Fibroblast of villous mesenchyme (primary cell): Measurements from ENCODE around the gene SLC12A2. TPM values are rescaled to one million over a fixed set of nuclear protein-coding genes. Genes with fewer than 3 reads are reported as not detected.

Experiments used
- DNase-seq: peaks from one replicate; pipeline ENCODE4 v3.0.0-alpha.2; 2010; ENCODE audit warnings: low read depth
- H3K4me3 ChIP-seq: 2 replicates; pipeline ENCODE4 v1.5.1; 2011; ENCODE audit warnings: low read depth, mild to moderate bottlenecking, low read length
- CTCF ChIP-seq: IDR thresholded peaks from 2 replicates; pipeline ENCODE4 v1.5.1; 2012; ENCODE audit warnings: low read depth, mild to moderate bottlenecking, low read length; ENCODE audit not compliant: insufficient read depth
- total RNA-seq: library from RNA; depleted of rRNA; stranded (reverse); fragments of >200 nt; gene quantifications from 2 replicates; pipeline ENCODE4 v1.2.3, GENCODE V29; 2012

Gene SLC12A2
- total RNA-seq, 1 donor: 37.1 TPM

DNA sequence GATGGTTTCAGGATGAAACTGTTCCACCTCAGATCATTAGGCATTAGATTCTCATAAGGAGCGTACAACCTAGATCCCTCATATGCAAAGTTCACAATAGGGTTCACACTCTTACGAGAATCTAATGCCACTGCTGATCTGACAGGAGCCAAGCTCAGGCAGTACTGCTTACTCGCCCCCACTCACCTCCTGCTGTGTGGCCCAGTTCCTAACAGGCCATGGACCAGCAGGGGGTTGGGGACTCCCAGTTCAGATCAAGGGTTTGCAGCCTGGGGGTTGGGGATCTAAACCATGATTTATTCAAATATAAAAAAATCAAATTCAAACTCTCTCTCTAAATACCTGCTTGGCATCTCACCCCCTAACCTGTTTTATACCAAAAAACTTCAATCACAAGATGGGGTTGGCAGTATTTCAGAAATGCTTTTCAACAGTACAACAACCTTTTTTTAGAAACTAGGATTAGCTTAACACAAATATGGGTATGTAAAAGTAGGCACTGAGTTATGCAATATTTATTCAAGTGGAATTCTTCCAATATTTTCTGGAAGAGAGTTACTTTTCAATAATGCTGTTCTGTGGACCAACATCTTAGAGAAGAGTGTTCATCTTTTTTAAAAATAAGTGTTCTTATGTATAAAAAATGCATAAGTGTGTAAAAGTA lies 30.1 kb upstream of the SLC12A2 start:
- peak; percentile 12 for DNase-seq
- no peak overlapping the region for H3K4me3 ChIP-seq
- no peak for TF ChIP-seq CTCF

- no peak for DNase-seq
- no peak for TF ChIP-seq CTCF
- H3K4me3 ChIP-seq: no peak overlapping the region
These were observed 22.8 kb upstream of the SLC12A2 start for GRCh38 chr5:128060644-128061385.

GRCh38 chr5:128062172-128062746 lies 21.3 kb upstream of the SLC12A2 start:
- no peak overlapping the region for H3K4me3 ChIP-seq
- no peak for TF ChIP-seq CTCF
- peak; percentile 53 for DNase-seq

DNA sequence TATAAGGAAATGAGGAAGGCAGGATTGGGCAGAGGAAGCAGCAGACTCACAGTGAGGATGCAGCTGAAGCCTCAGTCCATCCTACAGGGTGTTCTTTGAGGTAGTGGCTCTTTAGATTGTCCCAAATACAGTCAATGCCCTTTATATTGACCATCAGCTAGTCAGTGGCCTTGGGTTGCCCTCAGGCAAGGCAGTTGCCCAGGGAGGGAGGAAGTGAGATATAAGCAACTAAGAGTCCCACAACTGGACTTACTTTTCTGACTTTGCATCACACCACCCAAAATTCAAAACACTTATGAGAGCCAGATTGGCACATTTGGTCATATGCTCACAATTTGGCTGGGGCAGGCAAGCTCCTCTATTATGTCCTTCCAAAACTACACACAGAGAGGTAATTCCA lies 9.4 kb upstream of the SLC12A2 start:
- no peak overlapping the region for H3K4me3 ChIP-seq
- no peak for DNase-seq
- no peak for TF ChIP-seq CTCF

DNA sequence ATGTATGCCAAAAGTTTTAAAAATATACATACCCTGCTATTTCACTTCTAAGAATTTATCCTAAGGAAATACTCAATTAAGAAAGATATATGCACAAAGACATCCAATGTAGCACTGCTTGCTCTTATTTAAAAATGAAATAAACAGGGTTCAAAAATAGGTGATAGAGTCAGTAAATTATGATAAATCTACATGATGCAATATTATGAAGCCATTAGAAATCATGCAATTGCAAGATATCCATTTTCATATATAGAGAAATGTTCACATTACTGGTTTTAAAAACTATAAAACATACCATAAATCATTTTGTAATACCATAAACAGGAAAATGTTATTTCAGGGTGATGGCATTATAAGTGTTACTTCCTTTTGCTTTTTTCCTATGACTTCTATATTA lies 8.6 kb upstream of the SLC12A2 start:
- no peak for DNase-seq
- no peak for TF ChIP-seq CTCF
- H3K4me3 ChIP-seq: no peak overlapping the region

DNA sequence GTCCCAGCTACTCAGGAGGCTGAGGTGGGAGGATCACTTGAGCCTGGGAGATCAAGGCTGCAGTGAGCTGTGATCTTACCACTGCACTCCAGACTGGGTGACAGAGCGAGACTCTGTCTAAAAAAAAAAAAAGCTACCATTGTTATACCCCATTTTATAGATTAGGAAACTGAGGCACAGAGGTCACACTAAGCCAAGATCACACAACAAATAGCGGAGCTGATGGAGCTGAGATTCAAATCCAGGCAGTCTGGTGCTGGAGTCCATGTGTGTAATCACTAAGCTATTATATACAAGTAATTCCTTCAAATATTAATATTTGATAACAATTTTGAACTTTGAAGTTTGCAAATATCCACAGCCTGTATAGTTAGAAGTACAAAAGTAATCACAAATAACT lies 6.0 kb upstream of the SLC12A2 start:
- TF ChIP-seq CTCF: no peak
- DNase-seq: no peak
- H3K4me3 ChIP-seq: no peak overlapping the region
